ENCODE measurements around the gene ZNF701.
"Not testable (repeated sequence)": the region's sequence is repeated elsewhere in the genome, so short reads cannot be mapped to it uniquely, and the experiment has no call there.

Gene ZNF701

GRCh38 chr19:52541608-52542007 is 28.5 kb upstream of the ZNF701 start:
- Histone ChIP-seq H3K9me3 (ENCODE audit: control insufficient read depth, insufficient read depth, low read length) (no peaks in the 10 kb centered on the region), H3K79me2 (ENCODE audit: control insufficient read depth, low read length) (peaks cover 47% of the 10 kb centered on the region), H3K9me2 (replicated peaks; ENCODE audit: control insufficient read depth, low read length) (no peaks in the 10 kb centered on the region), H3K4me2 (ENCODE audit: low read length) (no peak overlapping the region), H3K4me1 (ENCODE audit: control insufficient read depth, low read length) (peaks cover 7% of the 10 kb centered on the region), H3K27ac (ENCODE audit: low read depth, low read length) (no peak overlapping the region), H3F3A (ENCODE audit: control insufficient read depth, insufficient read depth) (no peaks in the 10 kb centered on the region), H4K20me1 (ENCODE audit: control insufficient read depth, insufficient read depth, low read depth, low read length) (no peaks in the 10 kb centered on the region), H3K4me3 (ENCODE audit: low read length) (no peak overlapping the region), H3K27me3 (ENCODE audit: control insufficient read depth, low read length) (no peaks in the 10 kb centered on the region), H3K36me3 (ENCODE audit: control insufficient read depth, low read length) (peaks cover 45% of the 10 kb centered on the region)
- TF ChIP-seq CTCF (IDR thresholded peaks at IDR 0.05; ENCODE audit: low read depth, low read length, poor library complexity, severe bottlenecking) = no peak
- TF ChIP-seq EZH2phosphoT487 (IDR thresholded peaks at IDR 0.05; ENCODE audit: borderline replicate concordance, low read length) = no peak

- H3K36me3 ChIP-seq (ENCODE audit: control insufficient read depth, low read length) = peaks cover 50% of the 10 kb centered on the region
- not testable (repeated sequence) for H3K27ac ChIP-seq (ENCODE audit: low read depth, low read length); H3K4me3 ChIP-seq (ENCODE audit: low read length); H3K9me2 ChIP-seq (replicated peaks; ENCODE audit: control insufficient read depth, low read length); H3K4me2 ChIP-seq (ENCODE audit: low read length); H3F3A ChIP-seq (ENCODE audit: control insufficient read depth, insufficient read depth); H4K20me1 ChIP-seq (ENCODE audit: control insufficient read depth, insufficient read depth, low read depth, low read length); H3K4me1 ChIP-seq (ENCODE audit: control insufficient read depth, low read length); H3K9me3 ChIP-seq (ENCODE audit: control insufficient read depth, insufficient read depth, low read length); H3K27me3 ChIP-seq (ENCODE audit: control insufficient read depth, low read length)
- peaks cover 38% of the 10 kb centered on the region for H3K79me2 ChIP-seq (ENCODE audit: control insufficient read depth, low read length)
Measured at GRCh38 chr19:52542541-52542940, 27.5 kb upstream of the ZNF701 start.

GRCh38 chr19:52542984-52543664 is 27.0 kb upstream of the ZNF701 start:
- Histone ChIP-seq H3K4me1 (ENCODE audit: control insufficient read depth, low read length) (no peaks in the 10 kb centered on the region), H3K27ac (ENCODE audit: low read depth, low read length) (no peak overlapping the region), H3K4me3 (ENCODE audit: low read length) (no peak overlapping the region), H3K27me3 (ENCODE audit: control insufficient read depth, low read length) (no peaks in the 10 kb centered on the region), H3K9me3 (ENCODE audit: control insufficient read depth, insufficient read depth, low read length) (no peaks in the 10 kb centered on the region), H3K9me2 (replicated peaks; ENCODE audit: control insufficient read depth, low read length) (no peaks in the 10 kb centered on the region), H3K79me2 (ENCODE audit: control insufficient read depth, low read length) (peaks cover 33% of the 10 kb centered on the region), H3K36me3 (ENCODE audit: control insufficient read depth, low read length) (peaks cover 56% of the 10 kb centered on the region), H4K20me1 (ENCODE audit: control insufficient read depth, insufficient read depth, low read depth, low read length) (no peaks in the 10 kb centered on the region), H3K4me2 (ENCODE audit: low read length) (no peak overlapping the region), H3F3A (ENCODE audit: control insufficient read depth, insufficient read depth) (no peaks in the 10 kb centered on the region)
- no peak for TF ChIP-seq CTCF (IDR thresholded peaks at IDR 0.05; ENCODE audit: low read depth, low read length, poor library complexity, severe bottlenecking)
- TF ChIP-seq EZH2phosphoT487 (IDR thresholded peaks at IDR 0.05; ENCODE audit: borderline replicate concordance, low read length) = no peak

- peaks cover 80% of the 10 kb centered on the region for H3K36me3 ChIP-seq (ENCODE audit: control insufficient read depth, low read length)
- no peak overlapping the region for H3K4me2 ChIP-seq (ENCODE audit: low read length)
- peaks cover 10% of the 10 kb centered on the region for H3K79me2 ChIP-seq (ENCODE audit: control insufficient read depth, low read length)
- H3K4me1 ChIP-seq (ENCODE audit: control insufficient read depth, low read length) = no peaks in the 10 kb centered on the region
- no peaks in the 10 kb centered on the region for H3K9me2 ChIP-seq (replicated peaks; ENCODE audit: control insufficient read depth, low read length)
- no peaks in the 10 kb centered on the region for H3K27me3 ChIP-seq (ENCODE audit: control insufficient read depth, low read length)
- no peak overlapping the region for H3K4me3 ChIP-seq (ENCODE audit: low read length)
- TF ChIP-seq EZH2phosphoT487 (IDR thresholded peaks at IDR 0.05; ENCODE audit: borderline replicate concordance, low read length) = no peak
- no peak for TF ChIP-seq CTCF (IDR thresholded peaks at IDR 0.05; ENCODE audit: low read depth, low read length, poor library complexity, severe bottlenecking)
- H3K27ac ChIP-seq (ENCODE audit: low read depth, low read length) = no peak overlapping the region
- H3F3A ChIP-seq (ENCODE audit: control insufficient read depth, insufficient read depth) = no peaks in the 10 kb centered on the region
- H4K20me1 ChIP-seq (ENCODE audit: control insufficient read depth, insufficient read depth, low read depth, low read length) = no peaks in the 10 kb centered on the region
- H3K9me3 ChIP-seq (ENCODE audit: control insufficient read depth, insufficient read depth, low read length) = peaks cover 40% of the 10 kb centered on the region
Measured at GRCh38 chr19:52554216-52554971, 15.7 kb upstream of the ZNF701 start.
